Activated CD4-positive, alpha-beta T cell treated with anti-CD3 and anti-CD28 coated beads, Interleukin-2, amount 50 U/mL, for 4 hours (primary cell): ENCODE results near the gene CTDP1.
A peak's percentile ranks its signal among the peaks of the same experiment; 100 is the strongest.

Experiments
- DNase-seq, 2 experiments: peaks; one replicate each; pipeline ENCODE4 v3.0.0-alpha.2; 2020

CTDP1 gene, protein sequence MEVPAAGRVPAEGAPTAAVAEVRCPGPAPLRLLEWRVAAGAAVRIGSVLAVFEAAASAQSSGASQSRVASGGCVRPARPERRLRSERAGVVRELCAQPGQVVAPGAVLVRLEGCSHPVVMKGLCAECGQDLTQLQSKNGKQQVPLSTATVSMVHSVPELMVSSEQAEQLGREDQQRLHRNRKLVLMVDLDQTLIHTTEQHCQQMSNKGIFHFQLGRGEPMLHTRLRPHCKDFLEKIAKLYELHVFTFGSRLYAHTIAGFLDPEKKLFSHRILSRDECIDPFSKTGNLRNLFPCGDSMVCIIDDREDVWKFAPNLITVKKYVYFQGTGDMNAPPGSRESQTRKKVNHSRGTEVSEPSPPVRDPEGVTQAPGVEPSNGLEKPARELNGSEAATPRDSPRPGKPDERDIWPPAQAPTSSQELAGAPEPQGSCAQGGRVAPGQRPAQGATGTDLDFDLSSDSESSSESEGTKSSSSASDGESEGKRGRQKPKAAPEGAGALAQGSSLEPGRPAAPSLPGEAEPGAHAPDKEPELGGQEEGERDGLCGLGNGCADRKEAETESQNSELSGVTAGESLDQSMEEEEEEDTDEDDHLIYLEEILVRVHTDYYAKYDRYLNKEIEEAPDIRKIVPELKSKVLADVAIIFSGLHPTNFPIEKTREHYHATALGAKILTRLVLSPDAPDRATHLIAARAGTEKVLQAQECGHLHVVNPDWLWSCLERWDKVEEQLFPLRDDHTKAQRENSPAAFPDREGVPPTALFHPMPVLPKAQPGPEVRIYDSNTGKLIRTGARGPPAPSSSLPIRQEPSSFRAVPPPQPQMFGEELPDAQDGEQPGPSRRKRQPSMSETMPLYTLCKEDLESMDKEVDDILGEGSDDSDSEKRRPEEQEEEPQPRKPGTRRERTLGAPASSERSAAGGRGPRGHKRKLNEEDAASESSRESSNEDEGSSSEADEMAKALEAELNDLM

DNA sequence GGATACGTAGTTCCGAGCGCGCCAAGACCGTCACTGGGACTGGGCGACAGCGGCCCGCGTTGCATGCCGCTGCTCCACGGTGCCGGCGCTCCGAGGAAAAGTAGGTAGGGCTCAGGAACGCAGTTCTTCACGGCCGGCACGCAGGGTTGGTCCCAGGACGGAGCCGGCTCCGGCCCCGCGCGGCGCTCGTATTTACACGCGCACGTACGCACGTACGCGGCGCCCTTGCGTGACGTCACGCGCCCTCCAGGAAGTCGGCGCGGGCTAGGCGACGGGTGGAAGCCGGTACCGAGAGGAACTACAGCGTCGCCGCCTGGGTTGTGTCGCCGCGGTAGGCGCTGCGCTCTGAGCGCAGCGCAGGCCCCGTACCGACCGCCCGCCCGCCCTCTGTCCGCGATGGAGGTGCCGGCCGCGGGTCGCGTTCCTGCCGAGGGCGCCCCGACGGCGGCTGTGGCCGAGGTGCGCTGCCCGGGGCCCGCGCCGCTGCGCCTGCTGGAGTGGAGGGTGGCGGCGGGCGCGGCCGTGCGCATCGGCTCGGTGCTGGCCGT lies at the start of gene CTDP1:
CTDP1 (plus strand) TSS at position 252 of the 548 bp plus-strand sequence; CDS start at position 397, 145 bp downstream.
- peak; percentile 79 to 83 for DNase-seq

DNA sequence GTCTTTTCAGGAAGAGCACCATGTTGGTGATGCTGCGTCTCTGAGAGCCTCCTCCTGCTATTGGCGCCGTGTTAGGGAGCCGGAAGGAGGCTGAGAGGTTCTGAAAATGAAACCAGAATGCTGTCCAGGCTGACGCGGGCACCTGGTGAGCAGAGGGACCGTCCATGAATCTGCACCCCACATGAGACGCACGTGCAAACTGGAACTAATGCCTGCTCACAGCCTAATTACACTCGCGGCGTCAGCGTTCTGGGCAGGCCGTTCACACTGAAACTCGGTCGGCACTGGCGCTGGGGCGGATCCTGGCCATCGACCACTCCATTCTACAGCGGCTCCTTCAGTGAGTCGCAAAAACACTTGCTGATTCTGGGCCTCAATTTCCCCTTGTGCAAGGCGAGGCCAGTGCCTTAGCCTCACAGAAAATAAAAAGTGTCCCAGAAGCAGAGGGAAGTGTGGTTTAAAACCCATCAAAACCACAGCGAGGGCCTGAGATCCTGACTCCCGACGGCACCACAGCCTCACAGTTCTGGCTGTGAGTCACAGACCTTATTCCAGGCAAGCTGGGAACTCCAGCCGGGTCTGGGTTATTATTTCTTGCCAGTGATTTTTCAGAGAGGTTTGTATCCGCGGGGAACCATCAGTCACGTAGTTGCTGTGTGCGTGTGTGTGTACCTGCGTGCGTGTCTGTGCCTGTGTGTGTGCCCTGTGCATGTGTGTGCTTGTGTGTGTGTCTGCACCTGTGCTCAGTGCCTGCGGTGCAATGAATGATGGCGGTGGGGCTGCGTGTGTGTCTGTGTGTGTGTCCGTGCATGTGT lies 49.1 kb upstream of the CTDP1 start:
- no peak for DNase-seq

DNA sequence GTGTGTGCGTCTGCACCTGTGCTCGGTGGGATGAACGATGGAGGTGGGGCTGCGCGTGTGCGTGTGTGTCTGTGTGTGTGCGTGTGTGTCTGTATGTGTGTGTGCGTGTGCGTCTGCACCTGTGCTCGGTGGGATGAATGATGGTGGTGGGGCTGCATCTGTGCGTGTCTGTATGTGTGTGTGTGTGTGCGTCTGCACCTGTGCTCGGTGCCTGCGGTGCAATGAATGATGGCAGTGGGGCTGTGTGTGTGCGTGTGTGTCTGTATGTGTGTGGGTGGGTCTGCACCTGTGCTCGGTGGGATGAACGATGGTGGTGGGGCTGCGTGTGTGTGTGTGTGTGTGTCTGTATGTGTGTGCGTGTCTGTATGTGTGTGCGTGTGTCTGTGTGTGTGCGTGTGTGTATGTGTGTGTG lies 48.5 kb upstream of the CTDP1 start:
- no peak for DNase-seq

DNA sequence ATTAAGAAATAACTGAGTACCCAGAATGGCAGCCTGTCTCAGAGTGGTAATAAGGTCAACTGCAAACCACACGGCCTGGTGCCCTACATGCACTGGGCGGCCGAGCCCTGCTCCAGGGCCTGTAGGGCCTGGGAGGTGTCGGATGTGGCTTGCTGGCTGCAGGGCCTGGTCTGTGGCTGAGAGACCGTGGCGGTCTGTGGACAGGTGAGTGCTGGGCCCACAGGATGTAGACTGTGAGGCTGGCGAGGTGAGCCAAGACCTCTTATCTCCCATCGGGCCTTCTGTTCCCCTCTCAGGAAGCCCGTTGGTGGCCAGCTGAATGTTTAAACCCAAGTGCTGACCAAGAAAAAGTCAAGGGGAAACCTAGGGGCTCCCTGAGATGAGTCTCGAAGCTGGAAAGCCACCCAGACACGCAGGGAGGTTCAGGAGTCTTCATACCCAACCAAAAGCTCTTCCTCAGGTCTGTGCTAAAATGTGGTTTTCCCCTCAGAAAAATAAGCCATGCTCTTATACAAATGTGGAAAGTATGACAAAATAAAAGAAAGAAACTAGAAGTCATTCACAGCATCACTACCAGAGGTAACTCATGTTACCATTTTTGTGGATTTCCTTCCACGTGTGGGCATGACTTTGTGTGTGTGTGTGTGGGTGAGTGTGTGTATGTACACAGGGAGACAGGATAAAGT lies 47.7 kb upstream of the CTDP1 start:
- no peak for DNase-seq

DNA sequence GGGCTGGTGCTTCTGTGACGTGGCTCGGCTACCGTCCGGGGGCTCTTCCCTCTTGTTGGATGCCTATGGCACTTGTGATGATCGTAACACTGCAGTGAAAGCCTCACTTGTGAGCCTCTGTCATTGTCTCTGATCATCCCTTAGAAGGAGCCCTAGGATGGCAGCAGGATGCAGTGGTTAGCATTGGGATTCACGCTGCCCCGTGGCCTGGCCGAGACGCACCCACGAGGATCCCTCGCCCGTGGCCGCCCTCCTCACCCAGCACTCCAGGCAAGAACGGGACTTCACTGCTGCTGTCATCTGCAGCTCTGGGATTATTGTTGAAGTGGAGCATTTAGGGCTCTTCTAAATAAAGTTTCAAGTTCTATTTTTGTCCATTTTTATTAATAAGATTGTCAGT lies 46.8 kb upstream of the CTDP1 start:
- DNase-seq = no peak

DNA sequence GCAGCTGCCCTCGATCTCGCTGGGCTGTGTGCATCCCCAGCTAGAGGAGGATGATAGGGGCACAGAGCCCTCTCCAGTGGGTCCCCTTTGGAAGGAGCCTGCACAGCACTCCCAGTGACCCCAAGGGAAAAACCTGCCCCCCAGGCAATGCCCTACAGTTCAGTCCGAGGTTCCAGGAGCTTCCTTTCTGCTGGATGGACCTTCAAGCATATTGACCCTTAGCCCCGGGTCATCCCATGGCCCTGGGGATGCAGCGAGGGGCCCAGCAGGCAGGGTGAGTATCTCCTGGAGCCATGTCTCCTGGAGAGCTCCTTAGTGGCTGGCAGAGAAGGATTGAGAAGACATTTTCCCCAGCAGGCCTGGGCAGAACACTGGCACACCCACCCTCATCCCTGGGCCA lies 45.4 kb upstream of the CTDP1 start:
- DNase-seq = no peak

DNA sequence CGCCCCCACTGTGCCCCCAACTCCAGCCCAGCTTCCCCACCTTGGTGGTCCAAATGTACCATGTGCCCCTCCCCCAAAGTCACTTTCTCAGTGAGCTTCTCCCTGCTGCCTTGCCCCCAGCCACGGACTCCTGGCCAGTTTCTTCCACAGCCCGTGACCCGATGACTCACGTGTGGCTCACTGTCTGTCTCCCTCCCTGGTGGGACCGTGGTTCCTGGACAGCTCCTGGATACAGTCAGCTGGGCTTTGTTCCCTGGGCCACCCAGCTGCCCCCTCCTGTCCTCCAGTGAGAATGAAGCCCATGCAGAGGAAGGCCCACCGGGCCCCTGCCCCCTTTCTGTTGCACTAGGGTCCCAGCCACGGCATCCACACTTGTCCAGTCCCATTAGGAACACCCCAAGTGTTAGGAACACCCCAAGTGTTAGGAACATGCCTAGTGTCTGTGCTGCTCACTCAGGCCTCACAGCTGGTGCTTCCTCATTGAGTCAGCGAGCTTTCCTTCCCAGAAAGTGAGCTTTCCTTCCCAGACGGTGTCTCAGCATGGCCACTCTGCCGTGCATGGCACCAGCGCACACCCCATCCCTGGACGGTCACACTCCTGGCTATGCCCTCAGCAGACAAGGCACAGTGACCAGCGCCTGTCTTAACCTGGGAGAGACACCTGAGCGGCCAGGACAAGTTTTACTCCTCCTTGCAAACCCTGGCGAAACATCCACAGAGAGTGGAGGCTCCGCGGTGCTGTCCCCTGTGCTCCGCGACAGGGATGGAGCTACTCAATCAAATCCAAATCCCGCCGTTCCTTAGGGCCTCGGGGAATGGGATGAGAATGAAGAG lies 44.8 kb upstream of the CTDP1 start:
- DNase-seq = no peak

DNA sequence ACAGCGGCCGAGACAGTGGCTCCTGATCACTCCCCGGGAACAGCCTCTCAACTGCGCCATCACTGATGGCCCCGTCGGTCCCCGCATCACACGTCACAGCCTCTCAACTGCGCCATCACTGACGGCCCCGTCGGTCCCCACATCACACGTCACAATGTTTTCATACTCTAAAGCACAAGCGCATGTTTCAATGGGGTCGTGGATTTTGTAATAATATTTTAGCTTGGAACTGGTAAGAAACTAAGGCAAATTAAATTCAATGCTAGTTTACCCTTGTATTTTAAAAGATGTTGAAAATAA lies 44.2 kb upstream of the CTDP1 start:
- DNase-seq = no peak

DNA sequence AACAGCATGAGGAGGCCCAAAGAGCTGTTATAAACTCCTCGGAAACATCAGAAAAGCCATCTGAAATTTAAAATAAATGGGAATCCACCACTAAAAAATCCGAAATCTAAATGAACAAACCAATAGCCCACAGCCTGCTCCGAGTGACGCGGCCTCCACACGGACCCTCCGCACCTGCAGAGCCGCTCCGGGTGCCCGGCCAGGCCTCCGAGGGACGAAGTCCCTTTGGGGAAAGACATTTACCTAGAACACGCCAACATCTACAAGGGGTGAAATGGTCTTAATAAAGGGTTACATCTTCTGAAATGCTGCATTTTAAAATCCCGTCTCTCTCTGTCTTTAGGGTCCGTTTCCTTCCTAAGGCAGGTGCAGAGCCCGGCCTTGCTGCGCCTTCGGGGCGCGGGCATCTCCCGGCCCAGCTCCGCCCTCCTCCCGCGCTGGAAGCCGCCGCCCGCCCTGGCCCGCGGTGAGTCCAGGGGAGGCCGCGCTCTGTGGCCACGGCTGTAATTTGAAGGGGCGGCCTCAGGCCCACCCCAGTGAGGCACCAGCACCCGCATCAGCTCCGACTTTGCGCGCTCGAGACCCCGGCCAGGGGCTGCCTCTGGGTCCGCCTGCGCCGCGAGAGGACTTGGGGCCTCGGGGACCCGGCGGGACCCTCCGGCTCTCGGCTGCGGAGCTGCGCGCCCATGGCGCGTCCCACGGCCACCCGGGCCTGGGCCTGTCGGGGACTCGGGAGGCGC lies 42.3 kb upstream of the CTDP1 start:
- no peak for DNase-seq

DNA sequence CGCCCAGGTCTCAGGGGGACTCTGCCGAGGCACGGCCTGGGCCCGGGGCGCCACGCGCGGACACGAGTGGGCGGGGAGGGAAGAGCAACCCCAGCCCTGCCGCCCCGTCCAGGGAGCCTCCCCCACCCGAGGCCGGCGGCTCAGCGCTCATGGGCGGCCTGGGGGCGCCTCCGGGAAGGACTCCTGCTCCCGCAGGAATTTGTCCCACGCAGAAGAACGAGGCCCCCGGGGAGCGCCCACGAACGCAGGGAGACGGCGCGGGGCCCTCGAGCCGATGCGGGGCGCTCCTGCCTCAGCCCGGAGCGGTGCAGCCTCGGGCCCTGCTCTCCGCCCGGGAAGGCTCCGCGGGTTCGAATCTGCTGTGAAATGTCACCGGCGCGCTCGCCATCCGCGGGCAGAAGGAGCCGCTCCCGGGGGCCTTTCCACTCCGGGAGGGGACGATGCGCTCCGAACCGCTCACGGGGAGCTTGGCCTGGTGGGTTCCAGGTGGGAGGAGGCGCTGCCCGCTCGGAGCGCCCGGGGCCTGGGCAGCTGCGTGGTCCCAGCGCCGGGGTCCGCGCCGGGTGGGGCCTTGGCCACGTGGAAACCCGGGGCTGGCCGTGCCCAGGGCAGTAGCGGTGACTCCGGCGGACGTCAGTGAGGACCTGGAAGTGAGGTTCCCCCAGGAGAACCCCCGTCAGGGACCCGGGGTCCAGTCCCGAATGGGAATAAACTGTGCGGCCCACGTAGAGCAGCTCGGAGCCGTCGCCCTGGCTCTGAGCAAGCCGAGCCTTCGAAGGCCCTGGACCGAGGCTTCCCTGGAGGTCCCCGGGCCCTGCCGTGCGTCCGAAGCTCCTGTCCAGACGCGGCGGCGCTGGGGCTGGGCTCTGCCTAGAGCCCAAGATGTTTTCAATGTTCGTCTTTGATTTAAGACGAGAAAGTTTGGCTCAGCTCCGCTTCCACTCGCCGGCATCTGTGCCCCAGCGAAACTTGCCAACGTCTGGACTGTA lies 41.4 kb upstream of the CTDP1 start:
- DNase-seq = no peak

DNA sequence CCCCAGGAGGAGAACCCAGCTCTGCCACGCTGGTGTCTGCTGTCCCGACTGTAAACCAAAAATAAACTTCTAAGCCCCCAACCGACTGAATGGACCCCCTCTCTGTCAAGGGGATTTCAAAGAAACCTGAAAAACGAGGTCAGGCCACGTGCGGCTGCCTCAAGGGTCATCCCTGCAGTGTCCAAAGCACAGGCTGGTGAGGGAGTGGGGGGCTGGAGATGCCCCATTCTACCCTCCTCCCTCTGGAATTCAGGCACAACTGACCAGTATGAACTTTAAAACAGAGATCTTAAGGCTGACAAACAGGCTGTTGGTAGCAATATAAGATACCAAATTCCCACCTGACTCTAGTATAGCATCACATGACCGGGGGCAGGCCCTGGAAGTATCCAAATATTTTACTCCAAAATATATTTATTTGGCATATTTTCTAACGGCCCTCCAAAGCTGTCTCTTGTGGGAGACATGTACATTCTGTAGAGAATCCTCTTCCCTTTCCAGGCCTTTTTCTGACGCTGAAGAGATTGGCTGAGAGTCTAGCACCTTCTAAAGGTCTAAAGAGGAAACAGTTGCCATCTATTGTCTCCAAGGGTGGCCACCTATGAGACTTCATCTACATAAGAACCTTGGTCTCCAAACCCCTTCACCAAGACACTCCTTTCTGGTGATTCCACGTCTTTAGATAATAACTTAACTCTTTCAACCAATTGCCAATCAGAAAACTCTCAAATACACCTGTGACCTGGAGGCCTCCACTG lies 40.4 kb upstream of the CTDP1 start:
- no peak for DNase-seq

DNA sequence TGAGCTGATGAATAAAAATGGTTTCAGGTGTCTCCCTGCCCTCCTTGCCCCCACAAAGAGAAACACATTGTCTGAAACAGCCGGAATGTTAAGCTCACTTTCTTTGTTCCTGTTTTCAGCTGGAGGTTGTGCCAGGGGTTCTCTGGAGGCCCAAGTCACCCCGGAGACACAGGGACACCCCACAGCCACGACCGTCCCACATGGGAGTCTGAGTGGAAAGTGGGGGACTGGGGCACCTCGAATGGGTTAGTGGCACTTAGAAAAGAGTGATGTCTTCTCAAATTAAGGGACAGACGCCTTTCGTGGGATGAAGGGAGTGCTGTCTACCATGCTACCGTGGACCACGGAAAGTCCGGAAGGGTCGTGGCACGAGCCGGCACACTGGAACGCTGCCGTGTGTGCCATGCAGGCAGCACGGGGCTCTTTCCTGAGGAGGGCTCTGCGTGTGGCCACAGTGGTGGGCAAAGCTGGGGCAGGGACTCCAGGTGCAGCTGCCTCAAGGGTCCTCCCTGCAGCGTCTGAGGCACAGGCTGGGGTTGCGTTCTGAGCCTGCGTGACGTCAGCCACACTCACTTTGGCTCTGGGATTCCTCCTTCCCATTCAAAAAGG lies 39.4 kb upstream of the CTDP1 start:
- DNase-seq = no peak

DNA sequence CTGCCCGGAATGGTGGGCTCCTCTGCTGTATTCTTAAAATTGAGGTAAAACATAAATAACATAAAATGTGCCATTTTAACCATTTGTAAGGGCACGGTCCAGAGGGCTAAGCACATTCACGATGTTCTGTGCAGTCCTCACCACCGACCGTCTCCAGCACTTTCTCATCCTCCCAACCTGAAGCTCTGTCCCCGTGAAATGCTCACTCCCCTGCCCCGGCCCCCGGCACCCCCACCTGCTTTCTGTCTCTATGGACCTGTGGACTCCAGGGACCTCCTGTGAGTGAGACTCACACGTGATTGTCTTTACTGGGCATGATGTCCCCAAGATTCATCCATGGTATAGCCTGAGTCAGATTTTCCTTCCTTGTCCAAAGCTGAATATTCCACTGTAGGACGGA lies 38.7 kb upstream of the CTDP1 start:
- no peak for DNase-seq

DNA sequence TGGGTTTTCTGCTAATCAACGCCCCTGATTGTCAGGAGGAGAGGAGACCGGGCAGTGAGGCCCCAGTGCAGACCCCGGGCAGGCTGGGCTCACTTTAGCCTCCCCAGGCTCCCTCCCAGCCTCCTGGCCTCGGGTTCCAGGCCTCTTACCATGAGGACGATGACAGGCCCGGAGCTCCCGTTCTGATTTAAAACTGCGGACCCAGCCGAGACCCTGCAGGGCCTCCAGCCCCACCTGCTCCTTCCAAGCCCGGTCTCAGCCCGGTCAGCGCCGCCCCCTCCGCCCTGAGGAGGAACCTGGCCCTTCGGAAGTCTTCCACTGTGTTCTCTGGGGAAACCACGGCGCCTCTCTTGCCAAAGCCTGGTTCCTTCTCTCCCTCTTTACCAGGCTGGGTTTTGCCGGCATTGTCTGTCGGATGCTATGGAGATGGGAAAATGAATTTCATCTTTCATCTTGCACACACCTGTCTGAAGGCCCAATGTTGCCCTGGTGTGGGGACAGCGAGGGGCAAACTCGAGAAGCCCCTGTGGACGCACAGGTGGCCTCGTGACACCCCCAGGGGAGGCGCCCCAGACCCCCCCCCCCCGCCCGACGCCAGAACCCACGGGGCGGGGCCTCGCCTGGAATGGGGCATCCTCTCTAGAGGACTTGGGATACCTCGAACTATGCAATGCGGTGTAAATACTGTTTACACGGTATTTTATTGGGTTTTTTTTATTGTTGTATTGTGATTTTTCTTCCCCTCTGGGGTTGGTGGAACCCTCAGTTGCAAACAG lies 37.7 kb upstream of the CTDP1 start:
- DNase-seq = no peak

DNA sequence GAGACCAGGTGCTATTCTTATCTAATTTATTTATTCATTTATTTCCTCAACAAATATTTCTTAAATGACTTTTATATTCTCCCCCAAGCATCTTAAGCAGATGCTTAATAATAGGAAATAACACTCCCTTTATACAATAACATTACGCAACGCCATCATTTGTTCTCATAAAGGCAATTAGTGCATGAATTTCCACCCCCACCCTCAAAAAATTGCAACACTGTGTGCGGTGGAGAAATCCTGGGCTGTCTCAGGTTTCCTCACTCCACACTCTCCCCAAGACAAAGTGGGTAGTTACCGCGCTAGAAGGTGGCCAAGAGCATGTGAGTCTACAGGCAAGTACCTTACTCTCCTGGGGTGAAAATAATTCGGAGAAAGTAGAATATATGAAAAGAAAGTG lies 37.0 kb upstream of the CTDP1 start:
- no peak for DNase-seq

DNA sequence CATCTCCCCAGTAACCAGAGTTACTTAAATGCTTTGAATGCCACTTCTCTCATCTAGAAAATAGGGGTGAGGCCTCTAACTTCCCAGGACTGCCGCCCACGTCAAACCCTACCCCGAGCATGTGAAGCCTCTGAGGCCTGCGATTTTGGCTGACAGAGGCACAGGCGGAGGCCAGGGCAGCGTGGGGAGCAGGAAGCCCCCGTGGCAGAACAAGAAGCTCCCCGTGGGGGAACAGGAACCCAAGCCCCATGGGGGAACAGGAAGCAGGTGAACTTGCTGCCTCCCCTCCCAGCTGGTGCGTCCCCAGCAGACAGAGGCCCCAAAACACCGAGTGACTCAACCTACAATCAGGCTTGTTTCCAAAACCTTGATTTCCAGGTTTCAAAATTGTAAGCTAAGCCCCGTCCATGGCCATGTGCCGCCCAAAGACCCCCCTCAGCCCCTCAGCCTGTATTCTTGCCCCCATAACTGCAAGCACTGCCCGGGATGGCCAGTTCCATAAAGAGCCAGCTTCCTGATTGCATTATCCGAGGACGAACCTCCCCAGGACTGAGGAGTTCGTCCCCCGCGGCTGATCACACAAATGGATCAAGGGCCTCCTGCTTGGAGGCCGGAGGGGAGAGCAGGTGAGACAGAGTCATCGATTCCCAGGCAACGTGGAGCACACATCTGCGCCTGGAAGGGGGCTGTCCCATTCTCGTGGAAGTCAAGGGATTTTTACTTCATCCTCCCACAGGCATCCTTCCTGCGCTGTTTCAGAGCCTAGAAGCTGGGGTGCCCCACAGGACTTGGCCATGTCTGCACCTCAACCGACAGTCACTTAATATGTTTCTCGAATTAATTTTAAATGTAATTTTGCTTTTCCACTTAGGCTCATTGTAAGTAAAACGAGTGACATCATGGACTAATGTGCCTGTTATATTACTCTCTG lies 36.3 kb upstream of the CTDP1 start:
- no peak for DNase-seq
